Colonic mucosa (tissue), 4 donors: Measurements from ENCODE around the gene PANK2. TPM values are rescaled to one million over a fixed set of nuclear protein-coding genes. Genes with fewer than 3 reads are reported as not detected.
"Not testable (repeated sequence)": the region's sequence is repeated elsewhere in the genome, so short reads cannot be mapped to it uniquely, and the experiment has no call there.

Source experiments
- DNase-seq: peaks from one replicate; pipeline ENCODE4 v3.0.0-alpha.2; 2020
- H3K27ac ChIP-seq: fragments of 200-600 bp; one replicate; pipeline ENCODE4 v1.8.0; 2021
- H3K27me3 ChIP-seq: fragments of 200-600 bp; one replicate; pipeline ENCODE4 v1.8.0; 2021
- H3K36me3 ChIP-seq: fragments of 200-600 bp; one replicate; pipeline ENCODE4 v1.8.0; 2021
- H3K4me1 ChIP-seq: fragments of 200-600 bp; one replicate; pipeline ENCODE4 v1.8.0; 2021; ENCODE audit warnings: mild to moderate bottlenecking
- H3K4me3 ChIP-seq: fragments of 200-600 bp; one replicate; pipeline ENCODE4 v1.8.0; 2021
- H3K9ac ChIP-seq, 2 donors: one replicate each; pipeline ENCODE4 v1.7.0; 2013; ENCODE audit warnings: control low read depth in 2 of 2, low read depth in 2 of 2, low read length in 2 of 2
- H3K9me3 ChIP-seq: fragments of 200-600 bp; one replicate; pipeline ENCODE4 v1.8.0; 2021
- CTCF ChIP-seq: fragments of 200-600 bp; IDR thresholded peaks from one replicate; pipeline ENCODE4 v1.8.0; 2022; ENCODE audit warnings: antibody characterized with exemption, mild to moderate bottlenecking
- intact Hi-C: fragments of 100-400 bp; cut with DNase I; formaldehyde crosslinking; loops from one replicate; pipeline ENCODE4 v1.14.1; 2022
- total RNA-seq, 2 donors: library from RNA; stranded (reverse); fragmentation: NEBNext Ultra II Directional in 1 of 2; extraction: Animal tissue kit (Norgen Biotek cat#: 25700) in 1 of 2; gene quantifications; one replicate each; pipeline ENCODE4 v1.2.1, GENCODE V29; 2021
- donor health status: healthy.
- donor health status: DM: no; HTN: no; CAD: no.
- donor health status: DM: no; HTN: no; CAD: no.

PANK2 gene
- 10 to 100 TPM; 29.7 to 31.3 TPM for total RNA-seq

DNA sequence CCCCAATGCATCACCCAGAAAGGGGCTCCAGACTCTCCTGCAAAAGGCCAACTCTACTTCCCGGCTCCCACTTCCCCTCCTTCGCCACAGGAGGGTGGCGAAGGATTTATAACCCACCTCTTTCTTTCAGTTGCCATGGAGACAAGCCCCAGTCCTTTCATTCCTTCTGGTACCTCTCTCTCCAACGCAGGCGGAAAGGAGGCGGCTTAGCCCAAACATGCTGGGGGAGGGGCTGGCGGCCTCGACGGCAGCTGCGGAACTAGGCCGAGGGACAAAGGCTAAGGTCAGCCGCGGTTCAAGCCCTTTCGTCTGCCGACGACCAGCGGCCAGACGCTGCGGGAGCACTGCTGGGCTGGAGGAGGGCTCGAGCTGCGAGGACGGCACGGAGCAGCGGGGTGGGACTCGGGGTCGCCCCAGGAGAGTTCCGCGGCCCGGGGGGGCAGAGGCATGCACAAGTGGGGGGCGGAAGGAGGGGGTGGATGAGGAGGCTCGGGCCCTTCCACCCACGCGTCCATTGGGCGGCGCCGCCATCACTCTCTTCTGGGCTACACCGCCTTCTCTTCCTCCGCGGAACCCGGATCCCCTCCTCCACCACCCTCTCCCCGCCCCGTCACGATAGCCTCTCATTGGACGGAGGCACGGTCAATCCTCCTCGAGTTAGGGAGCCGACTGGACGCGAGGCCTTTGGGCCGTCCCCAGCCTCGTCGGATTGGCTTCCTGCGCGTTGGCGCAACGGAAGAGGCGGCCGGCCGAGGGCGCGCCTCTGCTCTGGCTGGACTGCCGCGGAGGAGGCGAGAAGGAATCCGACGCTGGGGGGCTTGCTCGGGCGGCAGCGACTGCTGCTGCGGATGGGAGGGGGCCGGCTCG is at the start of gene PANK2:
TSS of gene PANK2 (plus strand) at position 766 of the 867 bp plus-strand sequence.
- TF ChIP-seq CTCF: peak; percentile 29
- H3K4me3 ChIP-seq: peak within 1 kb of the TSS; percentile 91
- intact Hi-C loops: loop anchor here (10.0 kb wide), 1 partner anchor 186 kb away; no protein-coding TSS in a partner anchor
- peak within 1 kb of the TSS; percentile 94 for H3K27ac ChIP-seq
- H3K9ac ChIP-seq: peak within 1 kb of the TSS; percentile 80 to 94
- peaks cover 11% of the 10 kb centered on the region for H3K4me1 ChIP-seq
- H3K27me3 ChIP-seq: no peaks in the 10 kb centered on the region
- no peaks in the 10 kb centered on the region for H3K9me3 ChIP-seq
- DNase-seq: peak; percentile 100
- H3K36me3 ChIP-seq: no peaks in the 10 kb centered on the region

- H3K36me3 ChIP-seq, H3K4me3 ChIP-seq, intact Hi-C loops, H3K27me3 ChIP-seq, H3K4me1 ChIP-seq, DNase-seq, H3K9me3 ChIP-seq, H3K9ac ChIP-seq, H3K27ac ChIP-seq: not testable (repeated sequence)
These were observed 49.0 kb upstream of the PANK2 start for GRCh38 chr20:3840201-3840600.

DNA sequence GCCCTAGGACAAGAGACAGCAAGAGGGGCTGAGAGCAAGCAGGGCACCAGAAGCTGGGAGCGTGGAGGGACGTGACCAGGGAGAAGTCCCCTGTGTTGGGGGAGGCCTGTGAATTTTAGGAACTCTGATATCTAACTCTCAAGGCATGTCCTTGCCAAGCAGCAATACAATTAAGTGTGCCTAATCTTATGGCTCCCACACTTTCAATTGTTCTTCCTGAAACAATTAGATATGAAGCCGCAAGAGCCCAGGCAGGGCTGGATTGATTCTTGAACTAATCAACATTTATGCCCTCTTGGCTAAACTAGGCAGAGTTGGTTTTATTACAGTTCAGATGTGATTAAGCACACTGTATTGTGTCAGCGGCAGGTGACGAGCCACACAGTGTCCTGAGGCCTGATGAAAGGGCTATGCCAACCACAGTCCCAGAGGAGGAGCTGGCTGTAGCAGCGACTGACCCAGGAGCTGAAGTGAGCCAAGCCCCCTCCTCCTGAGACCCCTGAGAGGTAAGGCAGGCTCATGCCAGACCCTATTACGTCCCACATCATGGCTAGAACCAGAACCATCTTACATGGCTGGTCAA is 46.7 kb upstream of the PANK2 start:
- Histone ChIP-seq H3K9ac (peak overlapping the region in 1 of 2 donors; percentile 67), H3K27ac (no peak overlapping the region), H3K36me3 (no peaks in the 10 kb centered on the region), H3K4me3 (no peak overlapping the region), H3K4me1 (peaks cover 9% of the 10 kb centered on the region), H3K9me3 (no peaks in the 10 kb centered on the region), H3K27me3 (no peaks in the 10 kb centered on the region)
- intact Hi-C loops: no loop called here
- no peak for DNase-seq
- TF ChIP-seq CTCF: no peak

DNA sequence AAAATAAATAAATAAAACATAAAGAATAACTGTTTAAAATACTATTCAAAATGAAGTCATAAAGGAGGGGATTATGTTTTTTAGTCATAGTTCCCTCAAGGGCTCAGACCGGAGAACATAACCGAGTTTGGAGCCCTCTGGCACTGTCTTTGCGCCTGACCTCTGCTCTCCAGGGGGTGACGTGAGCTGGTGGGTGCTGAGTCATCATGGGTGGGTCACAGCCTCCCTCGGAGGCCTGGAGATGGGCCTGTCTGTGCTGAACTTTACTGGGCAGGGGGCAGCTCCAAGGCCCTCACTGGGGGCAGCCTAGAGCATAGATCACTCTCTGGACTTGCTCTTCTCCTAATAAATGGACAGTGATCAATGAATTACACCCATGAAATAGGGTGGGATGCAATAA is 45.7 kb upstream of the PANK2 start:
- Histone ChIP-seq H3K27ac (no peak overlapping the region), H3K36me3 (no peaks in the 10 kb centered on the region), H3K4me3 (no peak overlapping the region), H3K9me3 (no peaks in the 10 kb centered on the region), H3K4me1 (peaks cover 9% of the 10 kb centered on the region), H3K9ac (no peak overlapping the region), H3K27me3 (no peaks in the 10 kb centered on the region)
- intact Hi-C loops: no loop called here
- no peak for TF ChIP-seq CTCF
- no peak for DNase-seq

- H3K9me3 ChIP-seq, DNase-seq, H3K27me3 ChIP-seq, H3K27ac ChIP-seq, H3K9ac ChIP-seq, H3K36me3 ChIP-seq, intact Hi-C loops, H3K4me3 ChIP-seq, H3K4me1 ChIP-seq: not testable (repeated sequence)
These were observed 45.1 kb upstream of the PANK2 start for GRCh38 chr20:3843990-3844619.

GRCh38 chr20:3846378-3846739 is 42.8 kb upstream of the PANK2 start:
- Histone ChIP-seq H3K27ac (peak overlapping the region; percentile 96), H3K4me1 (peaks cover 9% of the 10 kb centered on the region), H3K36me3 (no peaks in the 10 kb centered on the region), H3K9ac (peak overlapping the region; percentile 93 to 98), H3K27me3 (no peaks in the 10 kb centered on the region), H3K9me3 (no peaks in the 10 kb centered on the region), H3K4me3 (peak overlapping the region; percentile 96)
- no peak for DNase-seq
- intact Hi-C loops: no loop called here
- TF ChIP-seq CTCF: no peak
